Spleen (tissue), 11 donors: ENCODE measurements around the gene PSG2. TPM values are rescaled to one million over a fixed set of nuclear protein-coding genes. Genes with fewer than 3 reads are reported as not detected.
"Not testable (repeated sequence)": the region's sequence is repeated elsewhere in the genome, so short reads cannot be mapped to it uniquely, and the experiment has no call there.

ENCODE experiments used
- DNase-seq: peaks from one replicate; pipeline ENCODE4 v3.0.0-alpha.2; 2020
- H3K27ac ChIP-seq, 8 donors: fragments of 200-600 bp; sonication (generic) in 7 of 8; 1 replicate in 4 of 8; 2 replicates in 4 of 8; pipeline versions ENCODE4 v1.5.0 to v1.8.0; 2016 to 2021; ENCODE audit warnings: inconsistent platforms in 4 of 8, mild to moderate bottlenecking in 4 of 8, moderate library complexity in 1 of 8
- H3K27me3 ChIP-seq, 7 donors: fragments of 200-600 bp; sonication (generic) in 6 of 7; replicated peaks in 1 of 7; 1 replicate in 4 of 7; 2 replicates in 3 of 7; pipeline versions ENCODE4 v1.5.0 to v1.8.0; 2016 to 2021; ENCODE audit warnings: inconsistent platforms in 3 of 7, mild to moderate bottlenecking in 1 of 7
- H3K36me3 ChIP-seq, 6 donors: fragments of 200-600 bp; sonication (generic) in 5 of 6; 1 replicate in 4 of 6; 2 replicates in 2 of 6; pipeline versions ENCODE4 v1.5.0 to v1.8.0; 2016 to 2021; ENCODE audit warnings: inconsistent platforms in 2 of 6
- H3K4me1 ChIP-seq, 6 donors: fragments of 200-600 bp; sonication (generic) in 5 of 6; 1 replicate in 3 of 6; 2 replicates in 3 of 6; pipeline versions ENCODE4 v1.5.0 to v1.8.0; 2016 to 2021; ENCODE audit warnings: inconsistent platforms in 3 of 6
- H3K4me3 ChIP-seq, 8 donors: fragments of 200-600 bp; sonication (generic) in 7 of 8; 1 replicate in 4 of 8; 2 replicates in 4 of 8; pipeline versions ENCODE4 v1.5.0 to v1.8.0; 2016 to 2021; ENCODE audit warnings: inconsistent platforms in 4 of 8, mild to moderate bottlenecking in 4 of 8, moderate library complexity in 2 of 8
- H3K9me3 ChIP-seq, 8 donors: fragments of 200-600 bp; sonication (generic) in 7 of 8; 1 replicate in 4 of 8; 2 replicates in 4 of 8; pipeline versions ENCODE4 v1.5.0 to v1.8.0; 2016 to 2021; ENCODE audit warnings: inconsistent platforms in 4 of 8
- POLR2AphosphoS5 ChIP-seq, 3 donors: sonication (generic); formaldehyde crosslinking; IDR thresholded peaks; one replicate each; pipeline ENCODE4 v1.5.1; 2017; ENCODE audit warnings: antibody characterized with exemption in 3 of 3
- WGBS, 5 donors: extraction: QIAGEN DNeasy Blood & Tissue Kit in 3 of 5; methylation state at CpG; one replicate each; pipeline versions ENCODE4 v1.1.5 to v1.1.7; 2013 to 2018; 5-methylcytosine and 5-hydroxymethylcytosine counted together
- intact Hi-C: fragments of 100-400 bp; cut with DNase I; formaldehyde crosslinking; loops from one replicate; pipeline ENCODE4 v1.15.0; 2023; ENCODE audit warnings: low total_unique reads
- polyA plus RNA-seq, 3 donors: library from polyadenylated mRNA; stranded (reverse); fragments of 200-250 nt; gene quantifications; one replicate each; pipeline ENCODE4 v1.2.1, GENCODE V29; 2013
- total RNA-seq, 7 donors: library from RNA; depleted of rRNA in 3 of 7; stranded (reverse); fragments of >200 nt in 3 of 7; fragmentation: NEBNext Ultra II Directional in 4 of 7; extraction: Animal tissue kit (Norgen Biotek cat#: 25700) in 4 of 7; gene quantifications; one replicate each; pipeline versions ENCODE4 v1.1.0 to v1.2.1, GENCODE V29; 2016 to 2021
- donor health status: healthy with polysubstance abuse.
- donor health status: DM: no; HTN: no; CAD: no; lungs with moderate emphysema.
- donor health status: DM: no; HTN: no; CAD: no.
- donor health status: Bipolar disorder and iron deficiency.
- donor health status: healthy.
- donor health status: DM: no; HTN: no; CAD: no.
- donor health status: DM: yes; HTN: yes; CAD: no.

The PSG2 gene
- total and polyA plus RNA-seq, 10 donors: not detected

DNA sequence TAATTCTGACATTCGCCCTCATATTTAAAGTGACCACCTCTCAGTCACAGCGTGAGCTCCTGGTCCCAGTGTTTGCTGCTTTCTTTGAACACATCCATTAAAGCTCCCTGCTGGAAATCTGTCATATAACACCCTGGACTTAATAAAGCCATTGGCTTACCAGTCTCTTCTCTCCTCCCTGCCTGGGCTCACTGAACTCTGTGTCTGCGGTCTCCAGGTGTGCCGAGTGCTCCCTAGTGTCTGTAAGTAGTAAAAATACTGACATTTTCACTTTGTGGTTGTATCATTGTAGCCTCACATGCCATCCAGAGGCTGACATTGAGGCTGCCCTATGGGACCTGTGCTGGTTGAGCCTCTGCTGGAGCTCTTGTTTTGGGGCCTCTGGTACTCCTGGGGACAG lies 53.6 kb downstream of the PSG2 start:
- no peak for TF ChIP-seq POLR2AphosphoS5 (IDR thresholded peaks at IDR 0.05)
- no peak overlapping the region for H3K4me3 ChIP-seq
- no peaks in the 10 kb centered on the region for H3K36me3 ChIP-seq
- H3K27ac ChIP-seq: no peak overlapping the region
- intact Hi-C loops: no loop called here
- H3K9me3 ChIP-seq: no peaks in the 10 kb centered on the region
- H3K4me1 ChIP-seq: no peaks in the 10 kb centered on the region
- WGBS, 5 donors: 74 to 84% (median 81%) methylated on average over 4 of the region's 4 CpGs
- no peak for DNase-seq
- H3K27me3 ChIP-seq: peaks cover 0 to 18% (median 0%) of the 10 kb centered on the region in 7 donors

DNA sequence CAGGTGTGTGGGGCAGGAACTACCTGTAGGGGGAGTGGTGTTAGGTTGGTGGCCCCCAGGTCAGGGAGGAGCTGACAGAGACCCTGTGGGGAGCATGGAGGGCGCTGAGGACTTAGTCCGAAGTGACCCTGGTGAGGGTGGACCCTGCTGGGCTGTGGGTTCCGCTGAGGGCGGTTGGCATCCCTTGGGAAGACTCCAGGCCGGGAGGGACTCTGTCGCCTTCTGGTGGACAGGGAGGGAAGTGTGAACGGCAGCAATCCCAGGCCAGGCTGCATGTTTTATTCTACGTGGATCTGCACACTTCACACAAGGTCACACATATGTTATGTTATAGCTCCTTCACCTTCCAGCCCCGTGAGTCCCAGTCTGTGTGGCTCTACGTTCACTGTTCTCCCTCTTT lies 54.5 kb downstream of the PSG2 start:
- DNase-seq, H3K36me3 ChIP-seq, H3K27ac ChIP-seq, intact Hi-C loops, H3K4me1 ChIP-seq, H3K4me3 ChIP-seq, H3K9me3 ChIP-seq: not testable (repeated sequence)
- H3K27me3 ChIP-seq: peaks cover 0 to 18% (median 0%) of the 10 kb centered on the region in 7 donors
- 39 to 67% (median 54%) methylated on average over 7 to 10 of the region's 10 CpGs for WGBS, 5 donors

DNA sequence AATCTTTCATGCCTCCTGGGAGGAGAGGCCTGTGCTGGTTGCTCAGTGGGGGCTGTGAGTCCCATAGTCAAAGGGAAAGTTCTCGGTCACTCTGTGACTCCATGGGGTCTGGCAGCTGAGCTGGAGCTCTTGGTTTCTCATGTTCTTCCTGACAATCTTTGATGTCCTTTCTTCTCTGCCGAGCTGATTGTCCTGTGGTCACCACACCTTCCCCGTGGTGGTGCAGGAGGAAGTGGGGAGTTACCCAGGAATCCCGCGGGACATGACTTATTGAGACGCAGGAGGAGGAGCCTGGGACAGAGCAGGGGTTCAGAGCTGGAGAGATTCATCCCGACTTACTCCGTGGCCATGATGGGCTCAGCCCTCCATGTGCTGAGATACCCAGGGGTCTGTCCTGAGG lies 55.4 kb downstream of the PSG2 start:
- DNase-seq, H3K4me3 ChIP-seq, H3K36me3 ChIP-seq, H3K4me1 ChIP-seq, H3K9me3 ChIP-seq, intact Hi-C loops, H3K27ac ChIP-seq: not testable (repeated sequence)
- 56 to 83% (median 66%) methylated on average over 3 to 8 of the region's 8 CpGs for WGBS, 5 donors
- H3K27me3 ChIP-seq: peaks cover 0 to 18% (median 0%) of the 10 kb centered on the region in 7 donors

- H3K9me3 ChIP-seq, H3K27ac ChIP-seq, H3K4me1 ChIP-seq, DNase-seq, intact Hi-C loops, H3K4me3 ChIP-seq, H3K36me3 ChIP-seq: not testable (repeated sequence)
- 65 to 79% (median 75%) methylated on average over 5 to 6 of the region's 6 CpGs for WGBS, 5 donors
- H3K27me3 ChIP-seq: peaks cover 0 to 14% (median 0%) of the 10 kb centered on the region in 7 donors
These were observed 56.1 kb downstream of the PSG2 start, which contains the start of gene PSG11 for GRCh38 chr19:43026369-43026768. Gene PSG11, minus strand, starts transcription at chr19:43026469. Its CDS starts 97 bp downstream, at chr19:43026372.

DNA sequence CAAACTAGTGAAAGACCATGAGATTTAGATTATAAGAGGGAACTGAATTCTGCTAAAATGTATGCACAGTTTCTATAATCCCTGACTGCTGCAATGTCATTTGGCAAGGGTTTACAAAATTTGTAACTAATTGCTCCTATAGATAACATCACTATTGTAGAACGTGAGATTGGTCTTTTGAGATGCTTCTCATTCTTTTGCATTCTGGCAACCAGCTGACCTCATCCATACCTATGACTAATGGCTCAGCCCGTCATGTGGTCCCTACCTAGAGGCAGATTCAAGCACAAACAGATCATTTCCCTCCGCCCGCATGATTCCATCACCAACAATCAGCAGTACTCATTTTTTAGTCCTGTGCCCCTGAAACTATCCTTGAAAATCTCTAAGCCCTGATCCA lies 60.4 kb downstream of the PSG2 start:
- H3K4me1 ChIP-seq, H3K27ac ChIP-seq, DNase-seq, intact Hi-C loops, H3K27me3 ChIP-seq, H3K9me3 ChIP-seq, H3K4me3 ChIP-seq, H3K36me3 ChIP-seq: not testable (repeated sequence)
- 63 to 75% (median 71%) methylated on average over 4 of the region's 4 CpGs for WGBS, 5 donors

DNA sequence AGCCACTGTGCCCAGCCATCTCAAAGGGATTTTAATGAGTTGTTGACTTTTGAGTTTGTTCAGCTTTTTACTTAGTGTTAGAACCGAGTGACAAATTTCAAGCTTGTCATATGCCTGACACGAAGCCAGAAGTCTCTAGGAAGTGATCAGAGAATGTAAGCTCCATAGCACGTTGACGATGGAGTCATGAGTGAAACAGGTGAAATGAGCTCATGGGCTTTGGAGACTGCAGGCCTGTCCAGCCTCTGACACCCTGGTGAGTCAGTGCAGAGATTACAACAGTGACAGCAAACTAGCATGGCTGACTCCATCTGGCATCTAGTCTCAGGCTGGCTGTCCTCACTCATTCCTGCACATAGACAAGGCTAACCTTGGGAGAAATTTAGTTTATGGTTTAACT lies 60.9 kb downstream of the PSG2 start:
- not testable (repeated sequence) for H3K9me3 ChIP-seq

DNA sequence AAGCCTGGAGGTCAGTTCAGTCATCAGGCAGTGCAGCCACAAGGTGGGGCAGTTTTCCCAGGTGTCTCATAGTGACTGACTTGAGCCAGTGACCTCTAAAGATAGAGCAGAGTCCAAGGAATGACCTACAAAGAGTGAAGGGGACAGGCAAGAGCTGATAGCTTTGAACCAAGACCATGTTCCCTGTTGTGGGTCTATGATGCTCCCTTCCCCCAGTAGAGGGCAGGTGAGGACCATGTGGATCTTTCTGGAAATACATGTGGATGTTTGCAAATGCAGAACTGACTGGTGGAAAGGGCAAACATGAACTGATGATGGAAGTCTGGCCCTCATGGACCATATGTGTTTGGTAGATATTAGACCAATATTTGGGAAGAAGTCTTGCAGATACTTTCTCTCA lies 62.9 kb downstream of the PSG2 start:
- H3K9me3 ChIP-seq, DNase-seq, H3K27ac ChIP-seq, H3K4me3 ChIP-seq, H3K4me1 ChIP-seq, intact Hi-C loops, H3K27me3 ChIP-seq, H3K36me3 ChIP-seq: not testable (repeated sequence)

More for the DNA sequence above, 60.9 kb downstream of the PSG2 start:
- DNase-seq, H3K4me3 ChIP-seq, intact Hi-C loops, H3K4me1 ChIP-seq, H3K27ac ChIP-seq, H3K27me3 ChIP-seq, H3K36me3 ChIP-seq: not testable (repeated sequence)
- 73 to 82% (median 81%) methylated on average over 4 of the region's 4 CpGs for WGBS, 5 donors

Other genes with a start within 250 kb of the PSG2 start
- not detected for gene PSG1, start 203.0 kb downstream of the PSG2 start, total RNA-seq
- gene PSG1, start 203.0 kb downstream of the PSG2 start, polyA plus RNA-seq: not detected
- not detected for gene PSG6, start 164.8 kb downstream of the PSG2 start, total RNA-seq
- not detected for gene PSG6, start 164.8 kb downstream of the PSG2 start, polyA plus RNA-seq
- gene PSG7, start 145.5 kb downstream of the PSG2 start, total RNA-seq: not detected
- gene PSG7, start 145.5 kb downstream of the PSG2 start, polyA plus RNA-seq: not detected
- not detected for gene PSG11, start 56.2 kb downstream of the PSG2 start, total RNA-seq
- gene PSG11, start 56.2 kb downstream of the PSG2 start, polyA plus RNA-seq: not detected
- gene PSG5, start 103.8 kb upstream of the PSG2 start, total RNA-seq: not detected
- gene PSG5, start 103.8 kb upstream of the PSG2 start, polyA plus RNA-seq: not detected
- gene PSG4, start 122.9 kb upstream of the PSG2 start, total RNA-seq: not detected
- not detected for gene PSG4, start 122.9 kb upstream of the PSG2 start, polyA plus RNA-seq
- not detected for gene PSG9, start 186.8 kb upstream of the PSG2 start, total RNA-seq
- gene PSG9, start 186.8 kb upstream of the PSG2 start, polyA plus RNA-seq: not detected